D721Med (cell line): ENCODE measurements around the gene SYMPK.

Experiments used
- DNase-seq: peaks from one replicate; pipeline ENCODE4 v3.0.0; 2011; ENCODE audit warnings: low spot score; ENCODE audit not compliant: insufficient read length
- FAIRE-seq: peaks from 2 replicates; lab custom pipeline; 2011; peaks lifted over from hg19 to GRCh38; lab: Jason Lieb, UNC
- CTCF ChIP-seq: IDR thresholded peaks from 2 replicates; pipeline ENCODE4 v1.5.1; 2012; ENCODE audit warnings: mild to moderate bottlenecking, control low read depth; ENCODE audit not compliant: insufficient read depth; ENCODE audit errors: missing control alignments

The SYMPK gene

GRCh38 chr19:45777395-45777961, 85.5 kb downstream of the SYMPK start:
- FAIRE-seq (no peak), DNase-seq (no peak)
- TF ChIP-seq CTCF, result no peak

GRCh38 chr19:45774765-45775164, 88.2 kb downstream of the SYMPK start:
- no peak for FAIRE-seq
- no peak for DNase-seq
- TF ChIP-seq CTCF, result no peak

- DNase-seq (no peak), FAIRE-seq (no peak)
- no peak for TF ChIP-seq CTCF
These were observed 89.6 kb downstream of the SYMPK start for GRCh38 chr19:45773384-45773783.

- FAIRE-seq (no peak), DNase-seq (no peak)
- TF ChIP-seq CTCF, result no peak
These were observed 90.0 kb downstream of the SYMPK start for GRCh38 chr19:45772912-45773311.

GRCh38 chr19:45772130-45772840, 90.7 kb downstream of the SYMPK start:
- no peak for TF ChIP-seq CTCF
- no peak for FAIRE-seq
- DNase-seq, result no peak

DNA sequence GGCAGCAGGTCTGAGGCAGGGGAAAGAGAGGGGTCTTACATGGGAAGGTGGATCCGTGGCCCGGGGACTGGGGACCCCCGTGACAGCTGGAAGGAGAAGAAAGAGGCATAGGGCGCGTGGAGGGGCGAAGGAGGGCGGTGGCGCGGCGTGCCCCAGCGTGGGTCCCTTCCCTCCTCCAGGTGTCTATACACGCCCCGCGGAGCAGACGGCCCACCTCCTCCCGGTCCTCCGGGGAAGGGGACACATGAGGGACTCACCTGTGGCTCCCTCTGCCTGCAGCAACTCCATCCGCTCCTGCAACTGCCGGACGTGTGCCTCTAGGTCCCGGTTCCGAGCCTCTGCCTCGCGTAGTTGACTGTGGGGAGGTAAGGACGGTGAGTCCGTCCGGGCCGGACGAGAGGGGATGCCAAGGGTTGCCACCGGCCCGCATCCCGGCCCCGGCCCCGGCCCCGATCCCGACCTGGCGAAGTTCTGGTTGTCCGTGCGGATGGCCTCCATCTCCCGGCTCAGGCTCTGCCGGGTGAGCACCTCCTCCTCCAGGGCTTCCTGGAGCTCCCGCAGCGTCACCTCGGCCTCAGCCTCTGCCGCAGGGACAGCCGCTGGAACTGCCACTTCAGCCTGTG, 91.5 kb downstream of the SYMPK start:
- FAIRE-seq, result no peak
- TF ChIP-seq CTCF, result no peak
- DNase-seq, result no peak
